NCI-H510A treated with DMSO at 0.1 percent for 48 hours (cell line): ENCODE results near the gene PATL2.
"Not testable (repeated sequence)": the region's sequence is repeated elsewhere in the genome, so short reads cannot be mapped to it uniquely, and the experiment has no call there.

Experiments
- DNase-seq: peaks from one replicate; lab custom pipeline; 2025; lab: John Stamatoyannopoulos, UW

PATL2 gene

DNA sequence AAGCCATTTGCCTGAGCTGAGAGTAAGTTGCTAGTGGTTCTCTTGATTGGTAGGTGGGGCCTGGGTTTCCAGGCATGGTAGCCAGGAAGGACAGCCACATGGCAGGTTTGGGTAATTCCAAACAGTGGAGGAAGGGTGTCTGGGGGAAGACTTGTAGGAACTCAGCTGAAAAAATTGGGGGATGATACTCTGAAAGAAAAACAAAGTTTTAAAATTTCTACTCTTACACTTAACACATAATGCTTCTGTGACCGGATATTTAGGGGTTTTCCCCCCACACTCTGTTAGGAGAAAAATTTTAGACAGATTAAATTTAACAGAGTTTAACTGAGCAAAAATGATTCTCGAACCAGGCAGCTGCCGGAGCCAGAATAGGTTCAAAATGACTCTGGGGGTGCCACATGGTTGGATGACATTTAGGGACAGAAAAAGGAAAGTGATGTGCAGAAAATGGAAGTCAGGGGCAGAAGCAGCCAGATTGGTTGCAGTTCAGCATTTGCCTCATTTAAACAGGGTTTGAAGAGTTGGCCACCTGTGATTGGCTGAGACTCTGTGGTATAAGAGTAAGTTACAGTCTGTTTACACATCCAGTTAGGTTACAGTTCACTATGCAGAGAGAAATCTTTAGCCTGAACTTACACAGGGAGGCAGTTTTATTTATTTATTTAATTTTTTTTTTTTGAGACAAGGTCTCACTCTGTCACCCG, 8.3 kb upstream of the PATL2 start:
- peak; percentile 7 for DNase-seq

GRCh38 chr15:44718927-44719292, 7.8 kb upstream of the PATL2 start:
- no peak for DNase-seq

DNA sequence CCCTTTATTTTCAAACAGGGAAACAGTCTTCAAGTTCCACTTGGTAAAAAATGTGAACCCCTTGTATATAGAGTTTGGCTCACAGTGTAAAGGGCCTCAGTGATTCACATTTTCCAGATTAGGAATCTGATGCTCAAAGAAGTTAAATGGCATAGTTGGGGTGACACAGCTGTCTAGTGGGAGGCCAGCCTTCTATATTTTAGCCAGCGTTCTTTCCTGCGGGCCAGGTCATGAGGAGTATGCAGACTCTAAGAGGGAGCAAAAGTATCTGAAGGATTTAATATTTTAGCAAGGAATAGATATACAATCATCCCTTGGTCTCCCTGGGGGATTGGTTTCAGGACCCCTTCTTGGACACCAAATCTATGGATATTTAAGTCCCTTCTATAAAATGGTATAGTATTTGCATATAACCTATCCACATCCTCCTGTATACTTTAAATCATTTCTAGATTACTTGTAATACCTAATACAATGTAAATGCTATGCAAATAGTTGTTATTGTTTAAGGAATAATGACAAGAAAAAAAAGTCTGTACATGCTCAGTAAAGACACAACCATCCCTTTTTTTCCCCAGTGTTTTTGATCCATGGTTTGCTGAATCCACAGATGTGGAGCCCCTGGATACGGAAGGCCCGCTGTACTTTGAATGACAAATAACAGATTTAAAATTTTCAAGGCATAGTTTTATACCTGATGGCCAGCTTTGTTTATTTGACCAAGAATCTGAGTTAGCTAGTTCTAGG, 7.2 kb upstream of the PATL2 start:
- no peak for DNase-seq

GRCh38 chr15:44716983-44717602, 6.0 kb upstream of the PATL2 start:
- DNase-seq, result no peak

- no peak for DNase-seq
These were observed 4.7 kb upstream of the PATL2 start for GRCh38 chr15:44715797-44716334.

DNA sequence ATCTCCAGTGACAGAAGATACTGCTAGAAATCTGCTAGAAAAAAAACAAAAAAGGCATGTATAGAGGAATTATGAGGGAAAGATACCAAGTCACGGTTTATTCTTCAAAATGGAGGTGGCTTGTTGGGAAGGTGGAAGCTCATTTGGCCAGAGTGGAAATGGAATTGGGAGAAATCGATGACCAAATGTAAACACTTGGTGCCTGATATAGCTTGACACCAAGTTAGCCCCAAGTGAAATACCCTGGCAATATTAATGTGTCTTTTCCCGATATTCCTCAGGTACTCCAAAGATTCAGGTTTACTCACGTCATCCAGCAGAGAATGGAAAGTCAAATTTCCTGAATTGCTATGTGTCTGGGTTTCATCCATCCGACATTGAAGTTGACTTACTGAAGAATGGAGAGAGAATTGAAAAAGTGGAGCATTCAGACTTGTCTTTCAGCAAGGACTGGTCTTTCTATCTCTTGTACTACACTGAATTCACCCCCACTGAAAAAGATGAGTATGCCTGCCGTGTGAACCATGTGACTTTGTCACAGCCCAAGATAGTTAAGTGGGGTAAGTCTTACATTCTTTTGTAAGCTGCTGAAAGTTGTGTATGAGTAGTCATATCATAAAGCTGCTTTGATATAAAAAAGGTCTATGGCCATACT, 4.1 kb upstream of the PATL2 start:
- DNase-seq, result no peak

DNA sequence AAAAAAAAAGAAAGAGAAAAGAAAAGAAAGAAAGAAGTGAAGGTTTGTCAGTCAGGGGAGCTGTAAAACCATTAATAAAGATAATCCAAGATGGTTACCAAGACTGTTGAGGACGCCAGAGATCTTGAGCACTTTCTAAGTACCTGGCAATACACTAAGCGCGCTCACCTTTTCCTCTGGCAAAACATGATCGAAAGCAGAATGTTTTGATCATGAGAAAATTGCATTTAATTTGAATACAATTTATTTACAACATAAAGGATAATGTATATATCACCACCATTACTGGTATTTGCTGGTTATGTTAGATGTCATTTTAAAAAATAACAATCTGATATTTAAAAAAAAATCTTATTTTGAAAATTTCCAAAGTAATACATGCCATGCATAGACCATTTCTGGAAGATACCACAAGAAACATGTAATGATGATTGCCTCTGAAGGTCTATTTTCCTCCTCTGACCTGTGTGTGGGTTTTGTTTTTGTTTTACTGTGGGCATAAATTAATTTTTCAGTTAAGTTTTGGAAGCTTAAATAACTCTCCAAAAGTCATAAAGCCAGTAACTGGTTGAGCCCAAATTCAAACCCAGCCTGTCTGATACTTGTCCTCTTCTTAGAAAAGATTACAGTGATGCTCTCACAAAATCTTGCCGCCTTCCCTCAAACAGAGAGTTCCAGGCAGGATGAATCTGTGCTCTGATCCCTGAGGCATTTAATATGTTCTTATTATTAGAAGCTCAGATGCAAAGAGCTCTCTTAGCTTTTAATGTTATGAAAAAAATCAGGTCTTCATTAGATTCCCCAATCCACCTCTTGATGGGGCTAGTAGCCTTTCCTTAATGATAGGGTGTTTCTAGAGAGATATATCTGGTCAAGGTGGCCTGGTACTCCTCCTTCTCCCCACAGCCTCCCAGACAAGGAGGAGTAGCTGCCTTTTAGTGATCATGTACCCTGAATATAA, 2.2 kb upstream of the PATL2 start:
- DNase-seq, result peak; percentile 18

- DNase-seq, result peak; percentile 26
These were observed 1.4 kb upstream of the PATL2 start for GRCh38 chr15:44712346-44713005.

- DNase-seq, result no peak
These were observed 721 bp upstream of the PATL2 start for GRCh38 chr15:44711743-44712345.

DNA sequence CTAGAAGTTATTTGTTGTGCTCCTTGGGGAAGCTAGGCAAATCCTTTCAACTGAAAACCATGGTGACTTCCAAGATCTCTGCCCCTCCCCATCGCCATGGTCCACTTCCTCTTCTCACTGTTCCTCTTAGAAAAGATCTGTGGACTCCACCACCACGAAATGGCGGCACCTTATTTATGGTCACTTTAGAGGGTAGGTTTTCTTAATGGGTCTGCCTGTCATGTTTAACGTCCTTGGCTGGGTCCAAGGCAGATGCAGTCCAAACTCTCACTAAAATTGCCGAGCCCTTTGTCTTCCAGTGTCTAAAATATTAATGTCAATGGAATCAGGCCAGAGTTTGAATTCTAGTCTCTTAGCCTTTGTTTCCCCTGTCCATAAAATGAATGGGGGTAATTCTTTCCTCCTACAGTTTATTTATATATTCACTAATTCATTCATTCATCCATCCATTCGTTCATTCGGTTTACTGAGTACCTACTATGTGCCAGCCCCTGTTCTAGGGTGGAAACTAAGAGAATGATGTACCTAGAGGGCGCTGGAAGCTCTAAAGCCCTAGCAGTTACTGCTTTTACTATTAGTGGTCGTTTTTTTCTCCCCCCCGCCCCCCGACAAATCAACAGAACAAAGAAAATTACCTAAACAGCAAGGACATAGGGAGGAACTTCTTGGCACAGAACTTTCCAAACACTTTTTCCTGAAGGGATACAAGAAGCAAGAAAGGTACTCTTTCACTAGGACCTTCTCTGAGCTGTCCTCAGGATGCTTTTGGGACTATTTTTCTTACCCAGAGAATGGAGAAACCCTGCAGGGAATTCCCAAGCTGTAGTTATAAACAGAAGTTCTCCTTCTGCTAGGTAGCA, 657 bp downstream of the PATL2 start:
- no peak for DNase-seq

GRCh38 chr15:44706946-44707636, 4.0 kb downstream of the PATL2 start:
- DNase-seq, result no peak

DNA sequence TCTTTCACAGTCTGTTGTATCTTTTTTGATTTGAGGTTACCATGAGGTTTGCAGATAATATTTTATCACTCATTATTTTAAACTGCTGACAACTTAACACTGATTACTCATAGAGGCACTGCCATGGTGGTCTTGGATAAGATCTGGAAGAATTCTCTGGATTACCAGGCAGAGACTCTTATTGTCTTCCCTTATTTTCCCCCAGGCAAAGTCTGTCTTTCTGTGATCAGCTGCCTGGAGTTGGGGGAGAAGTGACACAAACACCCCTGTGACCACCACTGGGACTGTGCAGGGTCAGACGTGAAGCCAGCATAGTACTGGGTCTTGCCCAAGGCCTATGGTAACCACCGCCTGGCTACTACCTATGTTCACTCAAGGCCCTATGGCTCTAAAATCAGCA, 4.7 kb downstream of the PATL2 start:
- DNase-seq, result no peak

DNA sequence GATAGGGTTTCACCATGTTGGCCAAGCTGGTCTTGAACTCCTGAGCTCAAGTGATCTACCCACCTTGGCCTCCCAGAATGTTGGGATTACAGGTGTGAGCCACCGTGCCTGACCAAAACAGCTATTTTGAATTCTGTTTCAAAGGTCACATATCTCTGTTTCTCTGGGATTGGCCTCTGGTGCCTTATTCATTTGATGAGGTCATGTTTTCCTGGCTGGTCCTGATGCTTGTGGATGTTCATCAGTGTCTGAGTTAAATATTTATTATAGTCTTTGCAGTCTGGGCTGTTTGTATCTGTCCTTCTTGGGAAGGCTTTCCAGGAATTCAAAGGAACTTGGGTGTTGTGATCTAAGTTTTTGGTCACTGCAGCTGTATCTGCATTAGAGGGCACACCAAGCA, 5.1 kb downstream of the PATL2 start:
- no peak for DNase-seq

GRCh38 chr15:44700676-44701075, 10.4 kb downstream of the PATL2 start:
- not testable (repeated sequence) for DNase-seq

DNA sequence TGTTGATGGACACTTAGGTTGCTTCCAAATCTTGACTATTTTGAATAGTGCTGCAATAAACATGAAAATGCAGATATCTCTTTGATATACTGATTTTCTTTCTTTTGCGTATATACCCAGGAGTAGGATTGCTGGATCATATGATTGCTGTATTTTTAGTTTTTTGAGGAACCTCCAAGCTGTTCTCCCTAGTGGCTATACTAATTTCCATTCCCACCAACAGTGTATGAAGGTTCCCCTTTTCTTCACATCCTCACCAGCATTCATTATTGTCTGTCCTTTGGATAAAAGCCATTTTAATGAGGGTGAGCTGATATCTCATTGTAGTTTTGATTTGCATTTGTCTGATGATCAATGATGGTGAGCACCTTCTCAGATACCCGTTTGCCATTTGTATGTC, 12.5 kb downstream of the PATL2 start:
- DNase-seq, result no peak

- DNase-seq, result no peak
These were observed 14.1 kb downstream of the PATL2 start for GRCh38 chr15:44697014-44697413.

GRCh38 chr15:44695294-44695693, 15.8 kb downstream of the PATL2 start:
- no peak for DNase-seq

DNA sequence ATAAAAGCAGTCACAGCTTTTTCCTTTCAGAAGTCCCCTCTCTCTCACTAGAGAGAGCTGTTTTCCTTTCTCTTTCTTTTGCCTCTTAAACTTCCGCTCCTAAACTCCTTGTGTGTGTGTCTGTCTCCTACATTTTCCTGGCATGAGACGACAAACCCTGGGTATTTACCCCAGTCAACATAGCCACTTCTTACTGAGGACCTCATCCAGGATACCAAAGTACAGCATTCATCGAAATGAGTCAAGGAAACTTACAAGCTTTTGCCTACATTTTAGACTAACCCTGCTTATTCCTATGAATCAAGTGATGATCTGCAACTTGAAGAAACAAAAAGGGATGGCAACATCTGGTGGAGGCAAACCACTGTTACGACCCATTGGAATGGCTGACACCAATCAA, 16.7 kb downstream of the PATL2 start:
- DNase-seq, result no peak

- DNase-seq, result no peak
These were observed 18.5 kb downstream of the PATL2 start for GRCh38 chr15:44692659-44693058.
